Keratinocyte (primary cell): Measurements from ENCODE around the gene FMNL2. TPM values are rescaled to one million over a fixed set of nuclear protein-coding genes. Genes with fewer than 3 reads are reported as not detected.

ENCODE experiments used
- DNase-seq: peaks from one replicate; pipeline ENCODE4 v3.0.0-alpha.2; 2011; ENCODE audit warnings: low read depth, missing footprints, low spot score
- FAIRE-seq: peaks from 2 replicates; lab custom pipeline; 2011; peaks lifted over from hg19 to GRCh38; lab: Jason Lieb, UNC
- H2AFZ ChIP-seq: 2 replicates; pipeline ENCODE4 v1.6.0; 2012; ENCODE audit warnings: low read length, control low read depth, inconsistent platforms; ENCODE audit not compliant: control insufficient read depth
- H3K27ac ChIP-seq: 2 replicates; pipeline ENCODE4 v1.5.1; 2011; ENCODE audit warnings: low read length; ENCODE audit not compliant: control insufficient read depth, insufficient read depth
- H3K27me3 ChIP-seq: 3 replicates; pipeline ENCODE4 v1.6.0; 2011; ENCODE audit warnings: low read length; ENCODE audit not compliant: control insufficient read depth, insufficient read depth; ENCODE audit errors: extremely low read depth
- H3K36me3 ChIP-seq, 2 experiments: 2 replicates in 1 of 2; 3 replicates in 1 of 2; pipeline ENCODE4 v1.5.1; 2011; ENCODE audit warnings: low read length in 2 of 2, mild to moderate bottlenecking in 1 of 2; ENCODE audit not compliant: control insufficient read depth in 2 of 2, insufficient read depth in 2 of 2; ENCODE audit errors: extremely low read depth in 1 of 2
- H3K4me1 ChIP-seq: 3 replicates; pipeline ENCODE4 v1.5.1; 2011; ENCODE audit warnings: low read length; ENCODE audit not compliant: control insufficient read depth, insufficient read depth; ENCODE audit errors: extremely low read depth
- H3K4me2 ChIP-seq: 3 replicates; pipeline ENCODE4 v1.6.0; 2011; ENCODE audit warnings: low read depth, low read length; ENCODE audit not compliant: control insufficient read depth, insufficient read depth; ENCODE audit errors: extremely low read depth
- H3K4me3 ChIP-seq, 3 experiments: fragments of 200-600 bp in 1 of 3; sonication (generic) in 1 of 3; 2 replicates in 2 of 3; 3 replicates in 1 of 3; pipeline ENCODE4 v1.5.1; 2011 to 2016; ENCODE audit warnings: low read length in 3 of 3, mild to moderate bottlenecking in 3 of 3, control low read depth in 2 of 3, inconsistent platforms in 1 of 3, low read depth in 1 of 3, mixed read lengths in 1 of 3, mixed run types in 1 of 3, moderate library complexity in 1 of 3; ENCODE audit not compliant: control insufficient read depth in 2 of 3, insufficient read depth in 2 of 3; ENCODE audit errors: extremely low read depth in 1 of 3
- H3K79me2 ChIP-seq: 2 replicates; pipeline ENCODE4 v1.6.0; 2012; ENCODE audit warnings: low read length; ENCODE audit not compliant: control insufficient read depth, insufficient read depth
- H3K9ac ChIP-seq: 3 replicates; pipeline ENCODE4 v1.6.0; 2011; ENCODE audit warnings: low read length; ENCODE audit not compliant: control insufficient read depth, insufficient read depth; ENCODE audit errors: extremely low read depth
- H3K9me1 ChIP-seq: 3 replicates; pipeline ENCODE4 v1.6.0; 2011; ENCODE audit warnings: low read length; ENCODE audit not compliant: control insufficient read depth, insufficient read depth; ENCODE audit errors: extremely low read depth
- H3K9me3 ChIP-seq: 2 replicates; pipeline ENCODE4 v1.5.1; 2012; ENCODE audit warnings: low read depth, low read length; ENCODE audit not compliant: control insufficient read depth
- H4K20me1 ChIP-seq: 3 replicates; pipeline ENCODE4 v1.6.0; 2011; ENCODE audit warnings: low read length; ENCODE audit not compliant: control insufficient read depth, insufficient read depth; ENCODE audit errors: extremely low read depth
- CTCF ChIP-seq, 3 experiments: IDR thresholded peaks in 1 of 3; conservative IDR thresholded peaks in 1 of 3; optimal IDR thresholded peaks in 1 of 3; 2 replicates in 2 of 3; 3 replicates in 1 of 3; pipeline versions ENCODE3 to v1.5.1; 2011; ENCODE audit warnings: low read length in 3 of 3, mild to moderate bottlenecking in 3 of 3, moderate library complexity in 2 of 3, control low read depth in 1 of 3, inconsistent platforms in 1 of 3; ENCODE audit not compliant: insufficient read depth in 2 of 3; ENCODE audit errors: extremely low read depth in 1 of 3
- EZH2 ChIP-seq: IDR thresholded peaks from one replicate; pipeline ENCODE4 v1.6.1; 2012; ENCODE audit warnings: inconsistent platforms, mild to moderate bottlenecking, low read length, moderate library complexity
- dilution Hi-C: fragments of 300-500 bp; cut with MboI; formaldehyde crosslinking; loops from one replicate; pipeline ENCODE4 v1.7.0; 2020; ENCODE audit warnings: low sequenced_read_pairs; ENCODE audit not compliant: extremely low pct_ligation_motif_present
- polyA plus RNA-seq, 5 experiments: library from polyadenylated mRNA; depleted of rRNA in 3 of 5; stranded (reverse) in 3 of 5; stranded (forward) in 1 of 5; unstranded in 1 of 5; fragments of >200 nt; gene quantifications; 1 replicate in 1 of 5; 2 replicates in 3 of 5; 3 replicates in 1 of 5; pipeline versions ENCODE4 v1.2.1 to v1.2.3, GENCODE V29; 2011 to 2012; ENCODE audit warnings: missing spikeins in 2 of 5, low read depth in 1 of 5, low replicate concordance in 1 of 5

Gene FMNL2
- polyA plus RNA-seq, 1 donor (not counting 4 experiments of a cell fraction or from before 2014, with no cell fraction given): 62.7 TPM

GRCh38 chr2:152594022-152594766 lies 259.2 kb downstream of the FMNL2 start:
- dilution Hi-C loops: no loop called here
- DNase-seq (no peak), FAIRE-seq (peak; percentile 69)

GRCh38 chr2:152594792-152595191 lies 259.8 kb downstream of the FMNL2 start:
- Histone ChIP-seq H3K9me3 (no peaks in the 10 kb centered on the region), H3K79me2 (no peaks in the 10 kb centered on the region), H3K27me3 (no peaks in the 10 kb centered on the region), H3K36me3 (peaks cover 0 to 5% of the 10 kb centered on the region in 2 experiments), H3K4me3 (no peak overlapping the region), H3K9me1 (no peaks in the 10 kb centered on the region), H2AFZ (no peak overlapping the region), H3K4me1 (peaks cover 18% of the 10 kb centered on the region), H3K4me2 (no peak overlapping the region), H3K27ac (peak overlapping the region; percentile 15), H3K9ac (no peak overlapping the region), H4K20me1 (no peaks in the 10 kb centered on the region)
- DNase-seq (no peak), FAIRE-seq (peak; percentile 34)
- dilution Hi-C loops: no loop called here
- TF ChIP-seq CTCF (optimal IDR thresholded peaks at IDR 0.05 in 1 of 3, IDR thresholded peaks at IDR 0.05 in 1 of 3, conservative IDR thresholded peaks at IDR 0.05 in 1 of 3; ENCODE audit: extremely low read depth in 1 of 3, insufficient read depth in 2 of 3, low read length in 3 of 3): no peak
- TF ChIP-seq EZH2: no peak

More at GRCh38 chr2:152594022-152594766, 259.2 kb downstream of the FMNL2 start:
- Histone ChIP-seq H3K4me2 (peak overlapping the region; percentile 35), H3K9me1 (no peaks in the 10 kb centered on the region), H3K4me3 (no peak overlapping the region), H2AFZ (no peak overlapping the region), H4K20me1 (no peaks in the 10 kb centered on the region), H3K36me3 (peaks cover 0 to 8% of the 10 kb centered on the region in 2 experiments), H3K9me3 (no peaks in the 10 kb centered on the region), H3K79me2 (no peaks in the 10 kb centered on the region), H3K27me3 (no peaks in the 10 kb centered on the region), H3K9ac (no peak overlapping the region), H3K27ac (peak overlapping the region; percentile 15), H3K4me1 (peaks cover 18% of the 10 kb centered on the region)
- TF ChIP-seq EZH2 (no peak), CTCF (optimal IDR thresholded peaks at IDR 0.05 in 1 of 3, IDR thresholded peaks at IDR 0.05 in 1 of 3, conservative IDR thresholded peaks at IDR 0.05 in 1 of 3; ENCODE audit: extremely low read depth in 1 of 3, insufficient read depth in 2 of 3, low read length in 3 of 3) (peak in 1 of 3 experiments; percentile 2)
